ENCODE results near the gene PHACTR1.

DNA sequence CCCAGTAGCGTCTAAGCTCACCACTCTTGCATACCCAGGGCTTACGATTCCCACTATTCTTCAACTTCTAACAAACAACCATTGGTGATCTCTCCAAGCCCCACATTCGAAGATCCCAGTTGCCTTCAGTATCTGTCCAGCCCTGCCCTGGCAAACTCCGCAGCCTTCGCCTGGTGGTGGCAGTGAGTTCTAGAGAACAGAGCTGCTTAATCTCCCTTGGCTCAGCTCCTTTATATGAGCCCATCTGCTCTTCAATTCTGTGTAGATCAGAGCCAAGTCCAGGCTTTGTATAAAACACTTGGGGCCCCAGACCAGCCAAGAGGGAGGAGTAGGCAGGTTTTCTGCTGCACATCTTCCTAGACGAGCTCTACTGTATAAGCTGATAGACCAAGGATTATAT, 193.3 kb downstream of the PHACTR1 start:
- TF ChIP-seq POLR2AphosphoS5 (IDR thresholded peaks at IDR 0.05; ENCODE audit: low read depth, low read length): no peak
- no peak for TF ChIP-seq POLR2A (IDR thresholded peaks at IDR 0.05; ENCODE audit: low read depth, low read length)

Data from GM12891 (cell line).